Suprapubic skin (tissue), 4 donors: ENCODE data around the gene ADAMTS13. TPM values are rescaled to one million over a fixed set of nuclear protein-coding genes. Genes with fewer than 3 reads are reported as not detected.
"Not testable (repeated sequence)": the region's sequence is repeated elsewhere in the genome, so short reads cannot be mapped to it uniquely, and the experiment has no call there.

ENCODE experiments used
- DNase-seq, 2 donors: peaks; one replicate each; pipeline ENCODE4 v3.0.0-alpha.2; 2019; ENCODE audit warnings: low spot score in 2 of 2
- H3K27ac ChIP-seq: fragments of 200-600 bp; sonication (generic); one replicate; pipeline ENCODE4 v1.5.1; 2019
- H3K27me3 ChIP-seq: fragments of 200-600 bp; sonication (generic); one replicate; pipeline ENCODE4 v1.5.1; 2019
- H3K36me3 ChIP-seq: fragments of 200-600 bp; sonication (generic); one replicate; pipeline ENCODE4 v1.5.1; 2019
- H3K4me1 ChIP-seq: fragments of 200-600 bp; sonication (generic); one replicate; pipeline ENCODE4 v1.5.1; 2019
- H3K4me3 ChIP-seq: fragments of 200-600 bp; sonication (generic); one replicate; pipeline ENCODE4 v1.5.1; 2019; ENCODE audit warnings: mild to moderate bottlenecking
- H3K9me3 ChIP-seq: fragments of 200-600 bp; sonication (generic); one replicate; pipeline ENCODE4 v1.5.1; 2019
- EP300 ChIP-seq: sonication (generic); formaldehyde crosslinking; IDR thresholded peaks from one replicate; pipeline ENCODE4 v1.6.1; 2017; ENCODE audit warnings: antibody characterized with exemption
- POLR2A ChIP-seq, 2 donors: fragments of 450-650 bp; IDR thresholded peaks; one replicate each; pipeline ENCODE4 v1.6.1; 2017; ENCODE audit warnings: antibody characterized with exemption in 2 of 2, mild to moderate bottlenecking in 2 of 2, moderate library complexity in 2 of 2
- POLR2AphosphoS5 ChIP-seq, 3 donors: sonication (generic); formaldehyde crosslinking; IDR thresholded peaks; one replicate each; pipeline ENCODE4 v1.6.1; 2017; ENCODE audit warnings: antibody characterized with exemption in 3 of 3
- WGBS: methylation state at CpG from one replicate; pipeline ENCODE4 v1.1.5; 2018; 5-methylcytosine and 5-hydroxymethylcytosine counted together
- total RNA-seq, 4 donors: library from RNA; depleted of rRNA; stranded (reverse); fragments of >200 nt; gene quantifications; one replicate each; pipeline ENCODE4 v1.1.0, GENCODE V29; 2016
- TF ChIP-seq, protein P1 (sequence below), 2 donors: fragments of 200-600 bp in 1 of 2; fragments of 450-650 bp in 1 of 2; sonication (generic) in 1 of 2; IDR thresholded peaks; one replicate each; pipeline ENCODE4 v1.5.1; 2016 to 2019; ENCODE audit warnings: antibody characterized with exemption in 2 of 2, mild to moderate bottlenecking in 1 of 2, moderate library complexity in 1 of 2

The ADAMTS13 gene
- total RNA-seq, 4 donors from 2014 or later: 1.2 to 3.3 (median 1.6) TPM

DNA sequence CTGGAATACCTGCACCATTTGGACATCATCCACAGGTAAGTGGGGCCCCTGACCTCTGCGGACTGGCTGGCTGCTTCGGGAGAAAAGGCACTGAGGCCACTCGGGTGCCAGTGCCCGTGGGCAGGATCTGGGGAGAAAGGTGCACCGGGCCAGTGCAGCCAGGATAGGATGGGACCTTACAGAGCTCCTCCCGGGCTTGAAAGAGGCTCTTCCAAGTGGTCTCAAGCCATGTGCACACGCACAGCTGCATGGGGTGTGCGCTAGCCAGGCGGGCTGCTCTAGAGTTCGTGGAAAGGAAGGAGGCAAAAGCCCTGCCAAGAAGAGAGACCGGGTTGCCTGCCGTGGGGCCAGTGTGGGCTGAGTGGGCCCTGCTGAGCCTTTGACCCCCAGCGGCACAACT is 32.6 kb upstream of the ADAMTS13 start:
- no peak overlapping the region for H3K27ac ChIP-seq
- H3K4me1 ChIP-seq: peaks cover 8% of the 10 kb centered on the region
- no peak for TF ChIP-seq EP300
- TF ChIP-seq POLR2AphosphoS5 (IDR thresholded peaks at IDR 0.05): no peak
- no peak for TF ChIP-seq POLR2A (IDR thresholded peaks at IDR 0.05)
- TF ChIP-seq, protein P1, sequence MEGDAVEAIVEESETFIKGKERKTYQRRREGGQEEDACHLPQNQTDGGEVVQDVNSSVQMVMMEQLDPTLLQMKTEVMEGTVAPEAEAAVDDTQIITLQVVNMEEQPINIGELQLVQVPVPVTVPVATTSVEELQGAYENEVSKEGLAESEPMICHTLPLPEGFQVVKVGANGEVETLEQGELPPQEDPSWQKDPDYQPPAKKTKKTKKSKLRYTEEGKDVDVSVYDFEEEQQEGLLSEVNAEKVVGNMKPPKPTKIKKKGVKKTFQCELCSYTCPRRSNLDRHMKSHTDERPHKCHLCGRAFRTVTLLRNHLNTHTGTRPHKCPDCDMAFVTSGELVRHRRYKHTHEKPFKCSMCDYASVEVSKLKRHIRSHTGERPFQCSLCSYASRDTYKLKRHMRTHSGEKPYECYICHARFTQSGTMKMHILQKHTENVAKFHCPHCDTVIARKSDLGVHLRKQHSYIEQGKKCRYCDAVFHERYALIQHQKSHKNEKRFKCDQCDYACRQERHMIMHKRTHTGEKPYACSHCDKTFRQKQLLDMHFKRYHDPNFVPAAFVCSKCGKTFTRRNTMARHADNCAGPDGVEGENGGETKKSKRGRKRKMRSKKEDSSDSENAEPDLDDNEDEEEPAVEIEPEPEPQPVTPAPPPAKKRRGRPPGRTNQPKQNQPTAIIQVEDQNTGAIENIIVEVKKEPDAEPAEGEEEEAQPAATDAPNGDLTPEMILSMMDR (IDR thresholded peaks at IDR 0.05): no peak
- no peaks in the 10 kb centered on the region for H3K9me3 ChIP-seq
- H3K36me3 ChIP-seq: no peaks in the 10 kb centered on the region
- peaks cover 12% of the 10 kb centered on the region for H3K27me3 ChIP-seq
- H3K4me3 ChIP-seq: no peak overlapping the region
- no peak for DNase-seq
- WGBS: 91% methylated on average over 10 of the region's 13 CpGs

DNA sequence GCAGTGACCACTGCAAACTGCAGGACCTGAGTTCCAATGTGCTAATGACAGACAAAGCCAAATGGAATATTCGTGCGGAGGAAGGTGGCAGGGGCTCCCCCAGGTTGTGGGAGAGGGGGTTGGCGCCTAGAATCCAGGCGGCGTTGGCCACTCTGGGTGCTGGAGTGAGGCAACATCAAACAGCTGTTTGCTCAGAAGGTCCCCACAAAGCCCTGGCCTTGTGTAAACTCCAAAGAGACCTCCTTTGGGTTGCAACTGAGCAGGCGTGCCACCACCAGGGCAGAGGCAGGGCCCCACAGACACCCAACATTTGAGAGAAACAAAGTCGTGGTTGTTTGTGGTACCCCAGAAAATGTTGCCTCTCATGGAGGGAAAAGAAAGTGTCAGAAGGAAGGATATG is 31.5 kb upstream of the ADAMTS13 start:
- WGBS: 85% methylated on average over 7 of the region's 7 CpGs
- H3K27me3 ChIP-seq: peaks cover 20% of the 10 kb centered on the region

DNA sequence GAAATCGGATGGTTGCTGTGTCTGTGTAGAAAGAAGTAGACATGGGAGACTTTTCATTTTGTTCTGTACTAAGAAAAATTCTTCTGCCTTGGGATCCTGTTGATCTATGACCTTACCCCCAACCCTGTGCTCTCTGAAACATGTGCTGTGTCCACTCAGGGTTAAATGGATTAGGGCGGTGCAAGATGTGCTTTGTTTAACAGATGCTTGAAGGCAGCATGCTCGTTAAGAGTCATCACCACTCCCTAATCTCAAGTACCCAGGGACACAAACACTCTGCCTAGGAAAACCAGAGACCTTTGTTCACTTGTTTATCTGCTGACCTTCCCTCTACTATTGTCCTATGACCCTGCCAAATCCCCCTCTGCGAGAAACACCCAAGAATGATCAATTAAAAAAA is 30.7 kb upstream of the ADAMTS13 start:
- not testable (repeated sequence) for H3K9me3 ChIP-seq, DNase-seq, H3K4me3 ChIP-seq, H3K36me3 ChIP-seq, H3K4me1 ChIP-seq, H3K27ac ChIP-seq
- WGBS: 70% methylated on average over 2 of the region's 4 CpGs
- peaks cover 21% of the 10 kb centered on the region for H3K27me3 ChIP-seq

More for the DNA sequence above, 31.5 kb upstream of the ADAMTS13 start:
- no peak for TF ChIP-seq POLR2AphosphoS5 (IDR thresholded peaks at IDR 0.05)
- TF ChIP-seq, protein P1 (IDR thresholded peaks at IDR 0.05): no peak
- no peak for TF ChIP-seq EP300
- no peak for TF ChIP-seq POLR2A (IDR thresholded peaks at IDR 0.05)
- DNase-seq: no peak
- H3K4me3 ChIP-seq: no peak overlapping the region
- H3K27ac ChIP-seq: no peak overlapping the region
- H3K36me3 ChIP-seq: no peaks in the 10 kb centered on the region
- no peaks in the 10 kb centered on the region for H3K9me3 ChIP-seq
- H3K4me1 ChIP-seq: peaks cover 8% of the 10 kb centered on the region

DNA sequence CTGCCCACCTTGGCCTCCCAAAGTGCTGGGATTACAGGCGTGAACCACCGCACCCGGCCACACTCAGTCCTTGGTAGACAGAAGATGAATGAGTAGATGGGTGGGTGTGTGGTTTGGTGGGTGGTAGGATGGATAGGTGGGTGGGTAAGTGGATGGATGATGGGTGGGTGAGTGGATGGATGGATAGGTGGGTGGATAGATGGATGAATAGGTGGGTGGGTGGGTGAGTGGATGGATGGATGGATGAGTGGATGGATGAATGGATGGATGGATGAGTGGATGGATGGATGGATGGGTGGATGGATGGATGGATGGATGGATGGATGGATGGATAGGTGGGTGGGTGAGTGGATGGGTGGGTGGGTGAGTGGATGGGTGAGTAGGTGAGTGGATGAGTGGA is 29.9 kb upstream of the ADAMTS13 start:
- not testable (repeated sequence) for H3K9me3 ChIP-seq, DNase-seq, H3K27ac ChIP-seq, H3K4me1 ChIP-seq, H3K36me3 ChIP-seq, H3K4me3 ChIP-seq
- H3K27me3 ChIP-seq: peaks cover 21% of the 10 kb centered on the region
- WGBS: 98% methylated on average over 3 of the region's 3 CpGs

DNA sequence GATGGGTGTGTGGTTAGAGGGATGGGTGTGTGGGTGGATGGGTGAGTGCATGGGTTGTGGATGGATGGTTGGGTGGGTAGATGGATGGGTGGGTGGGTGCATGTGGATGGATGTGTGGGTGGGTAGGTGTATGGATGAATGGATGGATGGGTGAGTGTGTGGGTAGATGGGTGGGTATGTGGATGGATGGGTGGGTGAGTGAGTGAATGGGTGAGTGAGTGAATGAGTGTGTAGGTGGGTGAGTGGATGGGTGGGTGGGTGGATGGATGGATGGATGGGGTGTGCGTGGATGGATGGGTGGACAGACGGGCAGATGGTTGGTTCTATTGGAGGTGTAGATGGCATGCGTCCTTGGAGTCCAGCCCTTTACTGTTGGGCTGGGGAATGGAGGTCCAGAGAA is 28.8 kb upstream of the ADAMTS13 start:
- DNase-seq: no peak
- Histone ChIP-seq H3K27me3 (peaks cover 21% of the 10 kb centered on the region), H3K4me1 (no peaks in the 10 kb centered on the region), H3K27ac (no peak overlapping the region), H3K36me3 (no peaks in the 10 kb centered on the region), H3K9me3 (no peaks in the 10 kb centered on the region), H3K4me3 (no peak overlapping the region)
- TF ChIP-seq POLR2AphosphoS5 (IDR thresholded peaks at IDR 0.05): no peak
- TF ChIP-seq, protein P1 (IDR thresholded peaks at IDR 0.05): no peak
- 87% methylated on average over 3 of the region's 3 CpGs for WGBS

DNA sequence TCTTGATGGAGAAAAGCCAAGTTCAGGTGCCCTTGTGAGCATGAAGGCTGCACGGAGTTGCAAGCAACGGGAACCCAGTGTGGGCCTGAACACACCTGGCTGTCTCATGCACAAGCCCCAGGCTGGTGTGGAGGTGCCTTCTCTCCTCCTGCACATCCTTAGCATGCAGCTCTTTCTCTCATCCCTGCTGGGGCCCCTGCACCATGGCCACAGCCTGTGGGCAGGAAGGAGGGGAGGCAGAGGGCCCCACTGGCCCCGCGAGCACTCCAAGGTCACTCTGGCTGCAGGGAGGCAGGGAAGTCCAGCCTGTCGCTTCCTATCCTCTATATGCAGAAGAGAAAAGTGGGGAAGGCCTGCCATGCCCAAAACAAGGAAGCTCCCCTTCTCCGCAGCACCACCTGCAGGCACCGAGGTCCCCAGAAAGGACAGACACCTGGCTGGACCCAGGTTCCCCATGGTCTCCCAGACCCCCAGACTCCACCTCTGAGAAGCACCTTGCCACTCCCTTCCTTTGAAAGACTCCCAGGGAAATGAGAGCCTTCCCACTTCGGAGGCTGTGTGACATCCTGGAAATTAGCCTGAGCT is 27.4 kb upstream of the ADAMTS13 start:
- Histone ChIP-seq H3K4me3 (no peak overlapping the region), H3K4me1 (no peaks in the 10 kb centered on the region), H3K27ac (no peak overlapping the region), H3K9me3 (no peaks in the 10 kb centered on the region), H3K36me3 (no peaks in the 10 kb centered on the region), H3K27me3 (peaks cover 21% of the 10 kb centered on the region)
- 38% methylated on average over 4 of the region's 8 CpGs for WGBS
- TF ChIP-seq, protein P1 (IDR thresholded peaks at IDR 0.05): no peak
- TF ChIP-seq POLR2AphosphoS5 (IDR thresholded peaks at IDR 0.05): no peak
- no peak for TF ChIP-seq POLR2A (IDR thresholded peaks at IDR 0.05)
- TF ChIP-seq EP300: no peak
- no peak for DNase-seq
